ENCODE data around the gene TLK2.

TLK2 gene

DNA sequence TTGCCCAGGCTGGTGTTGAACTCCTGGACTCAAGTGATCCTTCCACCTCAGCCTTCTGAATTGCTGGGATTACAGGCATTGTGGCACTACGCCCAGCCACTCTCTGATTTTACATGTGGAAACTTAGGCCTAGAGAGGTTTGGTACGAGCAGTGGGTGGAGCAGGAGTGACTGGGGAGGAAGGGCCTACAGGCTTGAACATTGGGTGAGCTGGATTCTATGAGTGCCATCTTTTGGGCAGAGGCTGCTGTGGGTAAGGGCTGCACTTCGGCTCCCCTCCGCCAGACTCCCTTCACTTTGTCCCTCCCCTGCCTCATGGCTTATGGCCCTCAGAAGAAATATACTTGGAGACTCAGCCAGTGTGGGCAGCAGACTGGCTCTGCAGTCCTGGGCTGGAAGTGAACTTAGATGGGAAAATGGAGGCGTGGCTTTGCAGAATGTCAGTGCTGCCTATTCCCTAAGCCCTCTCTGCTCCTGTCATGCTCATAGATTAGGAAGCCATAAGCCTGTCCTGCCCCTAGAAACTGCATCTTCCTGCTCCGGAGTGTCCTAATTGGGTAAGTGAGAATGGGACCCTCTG is 139.4 kb downstream of the TLK2 start:
- DNase-seq = no peak
- H2AFZ ChIP-seq (ENCODE audit: low read depth, low read length) = no peak overlapping the region
- no peaks in the 10 kb centered on the region for H3K27me3 ChIP-seq (ENCODE audit: insufficient read depth, low read length, poor library complexity)
- no peak for TF ChIP-seq EZH2 (IDR thresholded peaks at IDR 0.05; ENCODE audit: borderline replicate concordance, low read depth, low read length, severe bottlenecking)
- TF ChIP-seq, protein P1, sequence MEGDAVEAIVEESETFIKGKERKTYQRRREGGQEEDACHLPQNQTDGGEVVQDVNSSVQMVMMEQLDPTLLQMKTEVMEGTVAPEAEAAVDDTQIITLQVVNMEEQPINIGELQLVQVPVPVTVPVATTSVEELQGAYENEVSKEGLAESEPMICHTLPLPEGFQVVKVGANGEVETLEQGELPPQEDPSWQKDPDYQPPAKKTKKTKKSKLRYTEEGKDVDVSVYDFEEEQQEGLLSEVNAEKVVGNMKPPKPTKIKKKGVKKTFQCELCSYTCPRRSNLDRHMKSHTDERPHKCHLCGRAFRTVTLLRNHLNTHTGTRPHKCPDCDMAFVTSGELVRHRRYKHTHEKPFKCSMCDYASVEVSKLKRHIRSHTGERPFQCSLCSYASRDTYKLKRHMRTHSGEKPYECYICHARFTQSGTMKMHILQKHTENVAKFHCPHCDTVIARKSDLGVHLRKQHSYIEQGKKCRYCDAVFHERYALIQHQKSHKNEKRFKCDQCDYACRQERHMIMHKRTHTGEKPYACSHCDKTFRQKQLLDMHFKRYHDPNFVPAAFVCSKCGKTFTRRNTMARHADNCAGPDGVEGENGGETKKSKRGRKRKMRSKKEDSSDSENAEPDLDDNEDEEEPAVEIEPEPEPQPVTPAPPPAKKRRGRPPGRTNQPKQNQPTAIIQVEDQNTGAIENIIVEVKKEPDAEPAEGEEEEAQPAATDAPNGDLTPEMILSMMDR (IDR thresholded peaks at IDR 0.05; ENCODE audit: borderline replicate concordance, extremely low read depth, low read length, poor library complexity, severe bottlenecking) = no peak
- H3K4me1 ChIP-seq (ENCODE audit: insufficient read depth, low read length) = no peaks in the 10 kb centered on the region
- no peak overlapping the region for H3K9ac ChIP-seq (ENCODE audit: low read depth, low read length)
- no peaks in the 10 kb centered on the region for H3K9me3 ChIP-seq (ENCODE audit: insufficient read depth, low read length, severe bottlenecking)
- ATAC-seq (ENCODE audit: insufficient read depth, low read depth) = no peak
- no peak overlapping the region for H3K4me2 ChIP-seq (ENCODE audit: insufficient read depth, low read length)
- H3K79me2 ChIP-seq (ENCODE audit: insufficient read depth, low read length) = no peaks in the 10 kb centered on the region
- H3K36me3 ChIP-seq (ENCODE audit: insufficient read depth, low read length) = peaks cover 30% of the 10 kb centered on the region
- no peak overlapping the region for H3K4me3 ChIP-seq (ENCODE audit: low read depth in 1 of 2, low read length in 2 of 2)
- H4K20me1 ChIP-seq (ENCODE audit: insufficient read depth, low read length) = peaks cover 12% of the 10 kb centered on the region
- no peak overlapping the region for H3K27ac ChIP-seq (ENCODE audit: low read length)

GRCh38 chr17:62618647-62619416 is 140.2 kb downstream of the TLK2 start:
- H4K20me1 ChIP-seq (ENCODE audit: insufficient read depth, low read length) = peaks cover 12% of the 10 kb centered on the region
- H3K36me3 ChIP-seq (ENCODE audit: insufficient read depth, low read length) = peaks cover 24% of the 10 kb centered on the region
- no peak overlapping the region for H2AFZ ChIP-seq (ENCODE audit: low read depth, low read length)
- peak; percentile 36; the same call in 1 of the 3 replicates for ATAC-seq (ENCODE audit: insufficient read depth, low read depth)
- H3K4me1 ChIP-seq (ENCODE audit: insufficient read depth, low read length) = no peaks in the 10 kb centered on the region
- no peak overlapping the region for H3K27ac ChIP-seq (ENCODE audit: low read length)
- no peak for DNase-seq
- H3K9ac ChIP-seq (ENCODE audit: low read depth, low read length) = no peak overlapping the region
- H3K4me2 ChIP-seq (ENCODE audit: insufficient read depth, low read length) = no peak overlapping the region
- no peaks in the 10 kb centered on the region for H3K27me3 ChIP-seq (ENCODE audit: insufficient read depth, low read length, poor library complexity)
- TF ChIP-seq EZH2 (IDR thresholded peaks at IDR 0.05; ENCODE audit: borderline replicate concordance, low read depth, low read length, severe bottlenecking) = no peak
- TF ChIP-seq, protein P1 (IDR thresholded peaks at IDR 0.05; ENCODE audit: borderline replicate concordance, extremely low read depth, low read length, poor library complexity, severe bottlenecking) = no peak
- no peak overlapping the region for H3K4me3 ChIP-seq (ENCODE audit: low read depth in 1 of 2, low read length in 2 of 2)
- no peaks in the 10 kb centered on the region for H3K79me2 ChIP-seq (ENCODE audit: insufficient read depth, low read length)
- H3K9me3 ChIP-seq (ENCODE audit: insufficient read depth, low read length, severe bottlenecking) = no peaks in the 10 kb centered on the region

DNA sequence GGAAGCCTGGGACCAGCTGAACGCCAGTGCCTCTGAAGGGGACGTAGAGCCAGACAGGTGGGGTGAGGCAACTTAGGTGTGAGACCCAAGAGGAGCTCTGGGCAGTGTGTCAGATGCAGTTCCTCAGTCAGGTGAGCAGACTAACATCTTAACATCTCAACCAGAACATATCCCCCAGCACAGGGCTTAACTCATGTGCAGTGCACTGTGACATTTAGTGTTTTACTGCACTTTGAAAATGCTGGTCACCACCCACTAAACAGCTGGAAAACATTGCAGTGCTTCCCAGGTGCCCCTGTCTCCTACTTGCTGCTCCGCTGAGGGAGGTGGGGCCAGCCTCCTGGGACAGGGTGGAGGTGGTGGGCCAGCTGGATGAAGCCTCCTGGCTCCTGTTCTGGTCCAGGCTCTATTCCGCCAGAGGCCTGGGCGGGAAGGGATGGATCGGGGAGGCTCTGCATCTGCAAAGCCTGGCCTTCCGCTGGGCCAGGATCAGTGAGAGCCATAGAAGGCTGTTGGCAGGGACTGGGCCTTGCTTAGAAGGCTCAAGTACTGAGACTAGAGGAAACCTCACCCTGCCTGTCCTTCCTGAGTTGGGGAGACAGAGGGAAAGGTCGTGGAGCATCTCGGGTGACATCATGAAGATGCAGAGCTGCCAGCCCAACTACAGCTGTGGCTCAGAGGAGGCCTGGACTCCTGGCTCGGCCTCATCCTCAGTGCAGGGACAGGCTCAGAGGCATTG is 141.0 kb downstream of the TLK2 start:
- no peak overlapping the region for H3K9ac ChIP-seq (ENCODE audit: low read depth, low read length)
- TF ChIP-seq, protein P1 (IDR thresholded peaks at IDR 0.05; ENCODE audit: borderline replicate concordance, extremely low read depth, low read length, poor library complexity, severe bottlenecking) = no peak
- TF ChIP-seq EZH2 (IDR thresholded peaks at IDR 0.05; ENCODE audit: borderline replicate concordance, low read depth, low read length, severe bottlenecking) = no peak
- no peak overlapping the region for H3K27ac ChIP-seq (ENCODE audit: low read length)
- H3K4me1 ChIP-seq (ENCODE audit: insufficient read depth, low read length) = no peaks in the 10 kb centered on the region
- H3K79me2 ChIP-seq (ENCODE audit: insufficient read depth, low read length) = no peaks in the 10 kb centered on the region
- ATAC-seq (ENCODE audit: insufficient read depth, low read depth) (peak; percentile 26; the same call in 1 of the 3 replicates), DNase-seq (no peak)
- peaks cover 17% of the 10 kb centered on the region; the same call in 1 of the 2 replicates for H3K36me3 ChIP-seq (ENCODE audit: insufficient read depth, low read length)
- no peak overlapping the region for H3K4me2 ChIP-seq (ENCODE audit: insufficient read depth, low read length)
- no peaks in the 10 kb centered on the region for H3K27me3 ChIP-seq (ENCODE audit: insufficient read depth, low read length, poor library complexity)
- H3K4me3 ChIP-seq (ENCODE audit: low read depth in 1 of 2, low read length in 2 of 2) = no peak overlapping the region
- H4K20me1 ChIP-seq (ENCODE audit: insufficient read depth, low read length) = peaks cover 12% of the 10 kb centered on the region
- no peak overlapping the region for H2AFZ ChIP-seq (ENCODE audit: low read depth, low read length)
- H3K9me3 ChIP-seq (ENCODE audit: insufficient read depth, low read length, severe bottlenecking) = no peaks in the 10 kb centered on the region
